ENCODE data around the gene PTPN7.

DNA sequence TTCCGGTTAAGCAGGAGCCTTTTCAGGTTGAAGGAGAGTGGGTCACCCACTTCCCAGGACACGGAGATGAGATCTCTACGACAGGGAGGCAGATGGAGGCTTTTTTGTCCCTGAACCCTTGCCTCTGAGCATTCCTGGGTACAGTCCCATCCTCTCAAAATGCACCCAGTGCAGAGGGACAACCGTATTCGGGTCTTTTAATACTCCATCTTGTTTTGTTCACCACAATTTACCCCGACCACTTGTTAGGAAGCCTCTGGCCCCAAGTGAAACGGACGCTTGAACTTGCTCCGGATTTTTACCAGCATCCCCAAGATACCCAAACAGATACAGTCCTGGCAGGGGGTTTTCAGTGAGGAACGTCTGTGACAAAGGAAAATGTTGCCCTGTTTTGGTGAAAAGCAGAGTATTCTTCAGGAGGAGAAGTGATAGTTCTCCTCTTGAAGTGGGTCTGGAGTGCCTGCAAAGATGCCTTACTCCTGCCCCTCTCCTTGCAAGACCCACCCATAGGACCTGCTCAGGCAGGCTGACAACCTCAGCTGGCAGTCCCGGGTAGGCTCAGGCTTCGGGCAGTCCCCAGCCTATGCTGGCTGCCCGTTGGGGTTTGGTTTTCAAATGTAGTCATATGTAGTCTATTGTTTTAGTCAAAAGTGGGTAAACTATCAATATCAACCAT lies 15.2 kb downstream of the PTPN7 start:
- TF ChIP-seq, protein P1, sequence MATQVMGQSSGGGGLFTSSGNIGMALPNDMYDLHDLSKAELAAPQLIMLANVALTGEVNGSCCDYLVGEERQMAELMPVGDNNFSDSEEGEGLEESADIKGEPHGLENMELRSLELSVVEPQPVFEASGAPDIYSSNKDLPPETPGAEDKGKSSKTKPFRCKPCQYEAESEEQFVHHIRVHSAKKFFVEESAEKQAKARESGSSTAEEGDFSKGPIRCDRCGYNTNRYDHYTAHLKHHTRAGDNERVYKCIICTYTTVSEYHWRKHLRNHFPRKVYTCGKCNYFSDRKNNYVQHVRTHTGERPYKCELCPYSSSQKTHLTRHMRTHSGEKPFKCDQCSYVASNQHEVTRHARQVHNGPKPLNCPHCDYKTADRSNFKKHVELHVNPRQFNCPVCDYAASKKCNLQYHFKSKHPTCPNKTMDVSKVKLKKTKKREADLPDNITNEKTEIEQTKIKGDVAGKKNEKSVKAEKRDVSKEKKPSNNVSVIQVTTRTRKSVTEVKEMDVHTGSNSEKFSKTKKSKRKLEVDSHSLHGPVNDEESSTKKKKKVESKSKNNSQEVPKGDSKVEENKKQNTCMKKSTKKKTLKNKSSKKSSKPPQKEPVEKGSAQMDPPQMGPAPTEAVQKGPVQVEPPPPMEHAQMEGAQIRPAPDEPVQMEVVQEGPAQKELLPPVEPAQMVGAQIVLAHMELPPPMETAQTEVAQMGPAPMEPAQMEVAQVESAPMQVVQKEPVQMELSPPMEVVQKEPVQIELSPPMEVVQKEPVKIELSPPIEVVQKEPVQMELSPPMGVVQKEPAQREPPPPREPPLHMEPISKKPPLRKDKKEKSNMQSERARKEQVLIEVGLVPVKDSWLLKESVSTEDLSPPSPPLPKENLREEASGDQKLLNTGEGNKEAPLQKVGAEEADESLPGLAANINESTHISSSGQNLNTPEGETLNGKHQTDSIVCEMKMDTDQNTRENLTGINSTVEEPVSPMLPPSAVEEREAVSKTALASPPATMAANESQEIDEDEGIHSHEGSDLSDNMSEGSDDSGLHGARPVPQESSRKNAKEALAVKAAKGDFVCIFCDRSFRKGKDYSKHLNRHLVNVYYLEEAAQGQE (tag by site-specific recombination; IDR thresholded peaks at IDR 0.05), result no peak
- TF ChIP-seq ZNF843 (tag by site-specific recombination; IDR thresholded peaks at IDR 0.05) (no peak), ZNF140 (tag by site-specific recombination; IDR thresholded peaks at IDR 0.05) (no peak), ZNF600 (tag by site-specific recombination; IDR thresholded peaks at IDR 0.05) (peak; percentile 65; the same call in 1 of the 2 replicates)
- TF ChIP-seq, protein P2, sequence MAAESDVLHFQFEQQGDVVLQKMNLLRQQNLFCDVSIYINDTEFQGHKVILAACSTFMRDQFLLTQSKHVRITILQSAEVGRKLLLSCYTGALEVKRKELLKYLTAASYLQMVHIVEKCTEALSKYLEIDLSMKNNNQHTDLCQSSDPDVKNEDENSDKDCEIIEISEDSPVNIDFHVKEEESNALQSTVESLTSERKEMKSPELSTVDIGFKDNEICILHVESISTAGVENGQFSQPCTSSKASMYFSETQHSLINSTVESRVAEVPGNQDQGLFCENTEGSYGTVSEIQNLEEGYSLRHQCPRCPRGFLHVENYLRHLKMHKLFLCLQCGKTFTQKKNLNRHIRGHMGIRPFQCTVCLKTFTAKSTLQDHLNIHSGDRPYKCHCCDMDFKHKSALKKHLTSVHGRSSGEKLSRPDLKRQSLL (tag by site-specific recombination; IDR thresholded peaks at IDR 0.05), result peak; percentile 29; the same call in 1 of the 2 replicates
- TF ChIP-seq, protein P3, sequence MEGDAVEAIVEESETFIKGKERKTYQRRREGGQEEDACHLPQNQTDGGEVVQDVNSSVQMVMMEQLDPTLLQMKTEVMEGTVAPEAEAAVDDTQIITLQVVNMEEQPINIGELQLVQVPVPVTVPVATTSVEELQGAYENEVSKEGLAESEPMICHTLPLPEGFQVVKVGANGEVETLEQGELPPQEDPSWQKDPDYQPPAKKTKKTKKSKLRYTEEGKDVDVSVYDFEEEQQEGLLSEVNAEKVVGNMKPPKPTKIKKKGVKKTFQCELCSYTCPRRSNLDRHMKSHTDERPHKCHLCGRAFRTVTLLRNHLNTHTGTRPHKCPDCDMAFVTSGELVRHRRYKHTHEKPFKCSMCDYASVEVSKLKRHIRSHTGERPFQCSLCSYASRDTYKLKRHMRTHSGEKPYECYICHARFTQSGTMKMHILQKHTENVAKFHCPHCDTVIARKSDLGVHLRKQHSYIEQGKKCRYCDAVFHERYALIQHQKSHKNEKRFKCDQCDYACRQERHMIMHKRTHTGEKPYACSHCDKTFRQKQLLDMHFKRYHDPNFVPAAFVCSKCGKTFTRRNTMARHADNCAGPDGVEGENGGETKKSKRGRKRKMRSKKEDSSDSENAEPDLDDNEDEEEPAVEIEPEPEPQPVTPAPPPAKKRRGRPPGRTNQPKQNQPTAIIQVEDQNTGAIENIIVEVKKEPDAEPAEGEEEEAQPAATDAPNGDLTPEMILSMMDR (tag by site-specific recombination; IDR thresholded peaks at IDR 0.05), result no peak
- TF ChIP-seq, protein P4, sequence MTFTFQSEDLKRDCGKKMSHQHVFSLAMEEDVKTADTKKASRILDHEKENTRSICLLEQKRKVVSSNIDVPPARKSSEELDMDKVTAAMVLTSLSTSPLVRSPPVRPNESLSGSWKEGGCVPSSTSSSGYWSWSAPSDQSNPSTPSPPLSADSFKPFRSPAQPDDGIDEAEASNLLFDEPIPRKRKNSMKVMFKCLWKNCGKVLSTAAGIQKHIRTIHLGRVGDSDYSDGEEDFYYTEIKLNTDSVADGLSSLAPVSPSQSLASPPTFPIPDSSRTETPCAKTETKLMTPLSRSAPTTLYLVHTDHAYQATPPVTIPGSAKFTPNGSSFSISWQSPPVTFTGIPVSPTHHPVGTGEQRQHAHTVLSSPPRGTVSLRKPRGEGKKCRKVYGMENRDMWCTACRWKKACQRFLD (tag by site-specific recombination; IDR thresholded peaks at IDR 0.05), result no peak
- TF ChIP-seq, protein P5, sequence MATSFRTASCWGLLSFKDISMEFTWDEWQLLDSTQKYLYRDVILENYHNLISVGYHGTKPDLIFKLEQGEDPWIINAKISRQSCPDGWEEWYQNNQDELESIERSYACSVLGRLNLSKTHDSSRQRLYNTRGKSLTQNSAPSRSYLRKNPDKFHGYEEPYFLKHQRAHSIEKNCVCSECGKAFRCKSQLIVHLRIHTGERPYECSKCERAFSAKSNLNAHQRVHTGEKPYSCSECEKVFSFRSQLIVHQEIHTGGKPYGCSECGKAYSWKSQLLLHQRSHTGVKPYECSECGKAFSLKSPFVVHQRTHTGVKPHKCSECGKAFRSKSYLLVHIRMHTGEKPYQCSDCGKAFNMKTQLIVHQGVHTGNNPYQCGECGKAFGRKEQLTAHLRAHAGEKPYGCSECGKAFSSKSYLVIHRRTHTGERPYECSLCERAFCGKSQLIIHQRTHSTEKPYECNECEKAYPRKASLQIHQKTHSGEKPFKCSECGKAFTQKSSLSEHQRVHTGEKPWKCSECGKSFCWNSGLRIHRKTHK (tag by site-specific recombination; IDR thresholded peaks at IDR 0.05), result no peak

Measured in HEK293 (cell line).